Hematopoietic multipotent progenitor cell (in vitro differentiated cells): Measurements from ENCODE around the gene ASIC3. TPM values are rescaled to one million over a fixed set of nuclear protein-coding genes. Genes with fewer than 3 reads are reported as not detected.
"Not testable (repeated sequence)": the region's sequence is repeated elsewhere in the genome, so short reads cannot be mapped to it uniquely, and the experiment has no call there.

Experiments used
- DNase-seq, 3 donors: peaks; one replicate each; pipeline ENCODE4 v3.0.0-alpha.2; 2011 to 2015; ENCODE audit warnings: low read depth in 2 of 3, low spot score in 2 of 3
- total RNA-seq: library from RNA; depleted of rRNA; stranded (reverse); fragments of >200 nt; gene quantifications from one replicate; pipeline ENCODE4 v1.2.3, GENCODE V29; 2012

Gene ASIC3
- total RNA-seq, 1 donor = 0.54 TPM

GRCh38 chr7:151013733-151014497 is 34.4 kb upstream of the ASIC3 start:
- DNase-seq = peak; percentile 91 to 97 (median 96)

- DNase-seq = no peak
Observed at GRCh38 chr7:151014950-151015349, 33.4 kb upstream of the ASIC3 start.

DNA sequence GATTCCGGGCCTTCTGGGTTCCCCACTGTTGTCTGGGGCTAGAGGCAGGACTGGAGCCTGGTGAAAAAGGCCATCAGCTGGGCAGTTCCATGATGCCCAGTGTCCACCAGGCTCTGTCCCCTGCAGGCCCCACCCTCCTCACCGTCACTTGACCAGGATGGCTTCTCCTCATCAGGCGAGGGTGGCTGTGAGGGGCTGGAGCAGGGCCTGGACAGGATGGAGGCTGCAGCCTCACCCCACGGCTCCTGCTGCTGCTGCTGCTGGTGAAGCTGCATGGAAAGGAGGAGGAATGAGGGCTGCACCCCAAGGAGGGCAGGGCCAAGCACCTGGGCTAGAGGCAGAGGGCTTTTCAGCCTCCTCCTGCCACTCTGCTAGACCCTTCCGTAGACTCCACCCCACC is 32.4 kb upstream of the ASIC3 start:
- DNase-seq = no peak

- DNase-seq = no peak
Observed at GRCh38 chr7:151016505-151016904, 31.8 kb upstream of the ASIC3 start.

GRCh38 chr7:151016942-151017341 is 31.4 kb upstream of the ASIC3 start:
- DNase-seq = no peak

GRCh38 chr7:151017370-151017952 is 30.9 kb upstream of the ASIC3 start:
- no peak for DNase-seq

DNA sequence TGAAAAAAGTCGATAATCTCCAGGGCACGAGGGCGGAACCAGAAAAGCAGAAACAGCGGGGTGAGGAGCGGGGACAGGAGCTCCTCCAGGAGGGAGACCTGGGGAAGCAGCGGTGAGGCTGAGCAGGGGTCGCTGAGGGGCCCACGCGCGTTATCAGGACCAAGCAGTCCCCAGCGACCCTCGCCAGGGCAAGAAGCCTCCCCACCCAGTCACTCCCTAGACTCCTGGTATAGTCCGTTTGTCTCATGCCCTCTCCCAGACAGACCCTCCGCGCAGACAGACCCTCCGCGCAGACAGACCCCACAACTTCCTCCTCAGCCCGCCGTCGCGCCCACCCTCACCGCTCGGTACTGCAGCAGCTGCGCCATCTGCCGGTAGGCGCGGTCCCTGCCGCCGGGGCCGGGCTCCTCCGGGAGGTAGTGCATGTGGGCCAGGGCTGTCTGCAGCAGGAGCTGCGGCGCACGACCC is 30.3 kb upstream of the ASIC3 start:
- peak in 2 of 3 donors; percentile 79 to 82 for DNase-seq

DNA sequence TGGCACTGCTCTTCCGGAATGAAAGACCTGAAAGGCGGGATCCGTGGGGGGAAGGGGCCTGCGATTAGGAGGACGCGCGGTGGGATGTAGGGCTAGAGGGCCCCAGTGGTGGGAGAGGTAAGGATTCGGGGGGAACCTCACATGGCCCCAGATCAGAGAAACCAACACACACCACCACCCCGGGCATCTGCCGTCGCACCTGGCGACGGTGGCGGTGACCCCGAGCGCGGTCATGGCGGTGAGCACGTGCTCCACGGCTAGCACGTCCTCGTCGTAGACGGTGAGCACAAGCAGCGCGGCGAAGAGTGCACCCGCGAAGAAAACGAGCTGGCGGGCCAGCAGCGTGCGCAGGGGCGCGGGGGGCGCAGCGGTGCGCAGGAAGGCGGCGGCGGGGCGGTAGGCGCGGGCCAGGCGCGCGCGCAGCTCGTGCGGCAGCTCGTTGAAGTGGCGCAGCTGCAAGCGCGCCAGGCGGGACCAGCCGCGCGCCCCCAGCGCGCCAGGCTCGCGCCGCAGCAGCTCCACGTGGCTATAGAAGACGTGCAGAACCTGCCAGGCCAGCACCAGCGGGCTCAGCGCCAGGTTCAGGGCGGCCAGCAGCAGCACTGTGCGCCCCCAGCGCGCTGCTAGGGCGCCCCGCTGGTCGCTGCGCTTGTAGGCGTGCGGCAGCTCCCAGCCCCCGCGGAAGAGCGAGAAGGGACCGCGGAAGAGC is 29.8 kb upstream of the ASIC3 start:
- DNase-seq = peak in 1 of 3 donors; percentile 25

DNA sequence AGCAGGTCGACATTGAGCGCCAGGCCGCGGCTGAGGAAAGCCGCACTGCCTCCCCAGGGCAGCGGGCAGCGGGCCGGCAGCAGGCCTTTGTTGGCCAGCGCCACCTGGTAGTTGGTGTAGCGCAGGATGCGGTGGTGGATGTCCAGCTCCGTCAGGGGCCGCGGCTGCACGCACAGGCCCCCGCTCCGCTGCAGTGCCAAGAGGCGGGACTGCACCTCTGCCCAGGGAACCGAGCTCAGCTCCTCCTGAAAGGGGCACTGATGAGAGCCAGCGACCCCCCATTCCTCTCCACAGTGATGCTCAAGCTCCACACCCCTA is 29.2 kb upstream of the ASIC3 start:
- DNase-seq = no peak

DNA sequence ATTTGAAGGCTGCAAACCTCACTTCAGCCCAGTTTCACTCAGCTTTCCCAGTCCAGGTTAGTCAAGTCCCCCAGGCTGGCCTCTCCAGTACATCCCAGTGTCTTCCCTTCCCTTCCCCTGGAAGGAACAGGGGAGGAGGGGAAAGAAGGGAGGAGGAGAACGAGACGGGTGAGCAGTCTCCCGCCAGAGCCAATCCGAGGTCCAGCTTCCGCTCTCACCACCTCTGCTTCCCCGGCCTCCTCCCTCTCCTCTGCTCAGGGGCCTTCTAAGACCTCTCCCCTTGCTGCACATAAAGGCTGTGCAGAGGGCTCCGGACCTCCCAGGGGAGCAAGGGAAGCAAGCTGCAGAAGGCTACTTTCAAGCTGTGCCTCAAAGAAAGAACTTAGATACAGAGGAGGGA is 28.1 kb upstream of the ASIC3 start:
- no peak for DNase-seq

DNA sequence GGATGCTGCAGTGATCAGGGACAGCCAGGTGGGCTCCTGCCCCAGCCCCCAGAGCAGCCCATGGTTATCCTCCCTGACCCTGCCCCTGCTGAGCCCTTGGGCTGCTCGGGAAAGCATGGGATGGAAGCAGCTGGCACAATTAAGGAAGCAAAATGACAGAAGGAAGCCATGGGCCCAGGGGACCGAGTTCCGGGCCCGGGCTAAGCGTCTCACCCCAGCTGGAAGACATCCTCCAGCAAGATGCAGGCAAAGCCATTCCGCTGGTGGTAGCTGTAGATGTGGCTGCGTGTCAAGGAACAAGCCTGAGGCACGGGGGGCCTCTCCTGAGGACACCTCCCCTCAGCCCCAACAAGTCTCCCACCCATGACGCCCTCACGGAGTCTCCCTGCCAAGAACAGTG is 25.1 kb upstream of the ASIC3 start:
- no peak for DNase-seq

GRCh38 chr7:151024435-151025056 is 23.8 kb upstream of the ASIC3 start, which contains the start of gene ATG9B:
Gene ATG9B, minus strand, starts transcription at chr7:151024494. Its CDS starts 71 bp downstream, at chr7:151024423.
- no peak for DNase-seq

DNA sequence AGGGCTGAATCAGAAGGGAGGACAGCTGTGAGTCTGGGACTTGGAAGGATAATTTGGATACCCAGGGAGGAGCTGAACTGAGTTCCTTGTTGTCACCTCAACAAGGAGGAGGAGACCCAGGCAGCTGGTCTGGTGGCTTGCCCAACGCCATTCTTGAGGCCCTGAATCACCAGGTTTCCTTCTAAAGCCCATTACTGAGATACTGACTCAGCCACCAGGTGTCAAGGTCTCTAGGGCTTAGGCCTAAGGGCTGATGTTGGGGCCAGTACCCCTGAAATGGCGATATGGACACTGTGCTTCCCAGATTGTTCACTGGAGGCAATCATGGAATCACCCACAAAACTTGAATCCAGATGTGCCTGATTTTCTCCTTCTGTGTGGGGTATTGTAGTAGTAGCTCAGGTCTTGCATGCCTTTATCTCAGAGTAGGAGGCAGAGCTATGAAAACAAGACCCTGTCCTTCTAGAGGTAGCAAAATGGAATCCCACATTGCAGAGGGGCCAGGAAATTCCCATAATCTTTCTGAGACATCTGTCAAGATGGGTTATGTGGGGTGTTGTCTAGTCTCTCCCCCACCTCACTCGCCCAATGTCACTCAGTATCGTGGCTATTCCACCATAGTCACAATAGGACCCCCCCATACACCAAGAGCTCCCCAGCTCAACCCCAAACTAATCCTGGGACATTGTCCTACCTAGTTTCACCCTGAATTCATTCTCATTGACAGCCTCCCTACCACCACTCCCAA is 22.2 kb upstream of the ASIC3 start:
- DNase-seq = no peak

DNA sequence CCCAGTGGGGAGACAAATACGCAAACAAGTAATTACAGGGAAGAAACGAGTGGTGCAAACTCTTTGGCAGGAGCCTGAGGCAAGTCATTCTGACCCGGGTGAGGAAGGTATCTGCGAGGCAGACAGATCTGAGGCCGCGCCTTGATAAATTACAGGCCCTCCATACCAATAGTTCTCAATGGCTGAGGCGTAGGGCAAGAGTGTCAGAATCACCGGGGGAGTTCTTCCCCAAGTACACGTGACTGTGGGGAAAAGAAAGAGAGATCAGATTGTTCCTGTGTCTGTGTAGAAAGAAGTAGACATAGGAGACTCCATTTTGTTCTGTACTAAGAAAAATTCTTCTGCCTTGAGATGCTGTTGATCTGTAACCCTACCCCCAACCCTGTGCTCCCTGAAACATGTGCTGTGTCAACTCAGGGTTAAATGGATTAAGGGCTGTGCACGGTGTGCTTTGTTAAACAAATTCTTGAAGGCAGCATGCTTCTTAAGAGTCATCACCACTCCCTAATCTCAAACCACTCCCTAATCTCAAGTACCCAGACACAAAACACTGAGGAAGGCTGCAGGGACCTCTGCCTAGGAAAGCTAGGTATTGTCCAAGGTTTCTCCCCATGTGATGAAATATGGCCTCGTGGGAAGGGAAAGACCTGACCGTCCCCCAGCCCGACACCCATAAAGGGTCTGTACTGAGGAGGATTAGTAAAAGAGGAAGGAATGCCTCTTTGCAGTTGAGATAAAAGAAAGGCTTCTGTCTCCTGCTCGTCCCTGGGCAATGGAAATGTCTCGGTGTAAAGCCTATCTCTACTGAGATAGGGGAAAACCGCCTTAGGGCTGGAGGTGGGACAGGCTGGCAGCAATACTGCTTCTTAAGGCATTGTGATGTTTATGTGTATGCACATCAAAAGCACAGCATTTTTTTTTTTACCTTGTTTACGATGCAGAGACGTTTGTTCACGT is 21.3 kb upstream of the ASIC3 start:
- not testable (repeated sequence) for DNase-seq

DNA sequence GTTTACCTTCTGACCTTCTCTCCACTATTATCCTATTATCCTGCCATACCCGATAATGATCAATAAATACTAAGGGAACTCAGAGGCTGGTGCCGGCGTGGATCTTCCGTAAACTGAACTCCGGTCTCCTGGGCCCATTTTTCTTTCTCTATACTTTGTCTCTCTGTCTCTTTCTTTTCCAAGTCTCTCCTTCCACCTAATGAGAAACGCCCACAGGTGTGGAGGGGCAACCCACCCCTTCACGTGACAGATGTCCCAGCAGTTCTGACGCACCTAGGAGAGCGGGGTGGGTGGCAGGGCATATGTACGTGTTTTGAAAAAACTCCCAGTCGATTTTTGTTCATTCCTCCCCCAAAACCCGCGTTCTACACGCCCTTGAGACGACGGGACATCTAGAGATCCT is 20.6 kb upstream of the ASIC3 start:
- not testable (repeated sequence) for DNase-seq

GRCh38 chr7:151028131-151028947 is 20.0 kb upstream of the ASIC3 start, which contains the start of gene ABCB8:
Gene ABCB8, plus strand, starts transcription at chr7:151028450. Its CDS starts 66 bp downstream, at chr7:151028516.
- peak; percentile 93 to 99 (median 98) for DNase-seq

- DNase-seq = no peak
Observed at GRCh38 chr7:151028948-151029501, 19.3 kb upstream of the ASIC3 start.

DNA sequence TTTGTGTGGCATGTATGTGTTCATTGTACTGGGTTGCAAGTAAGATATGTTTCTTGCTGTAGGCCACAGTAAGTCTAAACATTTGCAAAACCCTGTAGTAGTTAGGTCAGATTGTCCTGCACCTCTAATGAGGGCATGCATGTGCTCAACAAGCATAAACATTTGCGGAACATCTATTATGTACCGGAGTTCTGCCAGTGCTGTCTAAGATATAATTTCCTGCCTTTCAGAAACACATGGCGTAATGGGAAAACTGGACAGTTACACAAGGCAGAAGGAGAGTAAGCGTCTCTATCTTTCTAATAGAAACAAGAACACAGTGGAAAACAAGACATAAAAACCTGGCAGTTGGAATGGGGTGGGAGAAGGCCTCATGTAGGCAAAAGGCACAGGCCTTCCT is 17.3 kb upstream of the ASIC3 start:
- no peak for DNase-seq
